ENCODE data around the gene SGSM1.
"Not testable (repeated sequence)": the region's sequence is repeated elsewhere in the genome, so short reads cannot be mapped to it uniquely, and the experiment has no call there.

SGSM1 gene

DNA sequence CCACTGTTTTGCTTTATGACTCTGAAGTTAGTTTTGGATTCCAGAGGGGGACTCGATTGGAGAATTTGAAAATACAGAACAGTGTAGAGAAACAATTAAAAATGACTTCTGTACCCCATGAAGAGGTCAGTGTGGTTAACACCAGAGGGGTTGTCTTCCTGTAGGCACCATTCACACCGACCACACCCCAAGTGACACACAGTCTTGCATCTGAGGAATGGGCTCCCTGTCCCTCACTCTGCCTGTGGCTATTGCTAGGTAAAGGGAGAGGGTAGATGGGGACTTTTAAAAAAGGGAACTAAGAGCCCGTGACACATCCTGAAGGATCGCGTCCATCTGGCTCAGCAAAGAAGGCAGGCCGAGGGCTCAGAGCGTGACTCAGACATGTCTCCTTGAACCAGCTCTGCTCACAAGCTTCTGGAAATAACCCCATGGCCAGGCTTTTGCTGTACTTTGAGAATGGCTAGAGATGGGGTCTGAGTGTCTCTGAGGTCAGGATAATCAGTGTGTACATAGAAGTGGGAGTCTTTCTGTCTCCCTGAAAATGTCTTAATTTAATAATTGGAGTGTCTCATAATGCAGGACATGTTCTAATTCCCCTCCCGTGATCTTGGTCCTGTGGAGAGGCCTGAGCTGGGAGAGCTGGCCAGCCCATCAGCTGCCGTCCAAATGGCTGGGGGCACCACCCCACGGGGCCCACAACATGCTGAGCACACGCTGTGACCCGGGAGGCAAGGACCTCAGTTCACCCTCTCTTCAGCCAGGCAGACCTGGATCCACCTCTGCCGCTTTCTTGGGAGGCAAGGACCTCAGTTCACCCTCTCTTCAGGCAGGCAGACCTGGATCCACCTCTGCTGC is 39.3 kb downstream of the SGSM1 start:
- no peak for DNase-seq

GRCh38 chr22:24847490-24847889 is 41.5 kb downstream of the SGSM1 start:
- DNase-seq = no peak

GRCh38 chr22:24848559-24849168 is 42.7 kb downstream of the SGSM1 start:
- DNase-seq = no peak

GRCh38 chr22:24855794-24856193 is 49.8 kb downstream of the SGSM1 start:
- no peak for DNase-seq

- DNase-seq = no peak
These were observed 51.6 kb downstream of the SGSM1 start for GRCh38 chr22:24857576-24857975.

- no peak for DNase-seq
These were observed 53.6 kb downstream of the SGSM1 start for GRCh38 chr22:24859587-24859986.

GRCh38 chr22:24865508-24865907 is 59.5 kb downstream of the SGSM1 start:
- DNase-seq = no peak

DNA sequence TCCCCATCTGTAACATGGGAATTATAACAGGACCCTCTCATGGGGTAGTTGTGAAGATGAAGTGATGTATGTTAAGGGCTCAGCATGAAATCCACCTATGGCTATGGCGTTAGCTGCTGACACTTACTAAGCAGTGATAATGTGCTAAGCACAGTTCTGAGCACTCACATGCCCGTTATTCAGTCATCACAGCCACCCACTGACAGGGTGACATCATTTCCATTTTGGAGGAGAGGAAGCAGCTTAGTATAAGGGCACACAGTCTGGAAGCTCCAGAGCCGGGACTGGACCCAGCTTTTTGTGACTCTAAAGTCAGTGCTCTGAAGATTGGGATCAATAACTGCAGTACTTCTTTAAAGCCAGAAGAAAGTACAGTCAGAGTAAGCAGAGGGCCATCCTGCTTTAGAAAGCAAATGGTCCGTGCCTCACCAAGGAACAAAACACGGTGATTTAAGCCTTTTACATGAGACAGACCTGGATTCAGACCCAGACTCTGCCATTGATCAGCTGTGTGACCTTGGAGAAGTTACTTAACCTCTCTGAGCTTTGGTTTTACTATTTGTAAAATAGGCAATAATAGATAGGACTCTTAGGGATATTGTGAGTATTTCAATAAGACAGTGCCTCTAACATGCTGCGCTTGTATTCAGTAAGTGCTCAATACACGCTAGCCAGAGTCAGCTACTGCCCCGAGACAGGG is 61.5 kb downstream of the SGSM1 start:
- DNase-seq = no peak

DNA sequence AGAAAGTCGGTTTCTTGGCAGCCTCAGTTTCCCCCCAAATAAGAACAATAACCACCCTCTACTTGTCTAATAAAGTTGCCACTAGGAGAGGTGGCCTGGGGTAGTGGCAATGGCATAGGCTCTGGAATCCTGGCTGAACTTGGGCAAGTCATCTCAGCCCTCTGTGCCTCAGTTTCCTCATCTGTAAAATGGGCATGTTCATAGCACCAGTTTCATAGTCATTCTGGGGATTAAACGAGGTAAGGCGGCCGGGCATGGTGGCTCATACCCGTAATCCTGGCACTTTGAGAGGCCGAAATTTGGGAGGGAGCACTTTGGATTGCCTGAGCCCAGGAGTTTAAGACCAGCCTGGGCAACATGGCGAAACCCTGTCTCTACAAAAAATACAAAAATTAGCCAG is 63.0 kb downstream of the SGSM1 start:
- no peak for DNase-seq

DNA sequence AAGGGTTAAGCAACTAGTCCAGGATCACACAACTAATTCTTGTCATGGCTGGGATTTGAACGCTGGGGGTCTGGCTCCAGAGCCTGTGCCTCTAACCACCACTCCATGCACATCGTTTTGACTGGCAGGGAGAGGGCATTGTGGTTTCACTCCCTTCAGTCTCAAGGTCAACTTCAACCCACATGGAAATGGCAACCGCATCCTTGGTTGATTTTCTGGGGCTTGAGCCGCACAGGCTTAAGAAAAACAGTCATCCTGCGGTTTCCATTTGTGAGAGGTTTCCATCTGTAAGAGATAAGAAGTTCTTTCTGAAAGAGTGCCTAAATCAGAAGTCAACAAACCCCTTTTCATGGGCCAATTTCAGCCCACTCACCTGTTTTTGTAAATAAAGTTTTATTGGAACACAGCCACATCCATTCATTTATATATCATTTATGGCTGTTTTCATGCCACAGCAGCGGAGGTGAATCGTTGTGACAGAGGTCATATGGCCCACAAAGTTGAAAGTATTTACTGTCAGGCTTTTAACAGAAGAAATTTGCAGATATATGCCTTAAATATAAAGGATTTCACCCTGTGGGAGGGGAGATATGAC is 65.7 kb downstream of the SGSM1 start:
- no peak for DNase-seq

- DNase-seq = no peak
These were observed 67.2 kb downstream of the SGSM1 start for GRCh38 chr22:24873226-24873625.

- no peak for DNase-seq
These were observed 70.0 kb downstream of the SGSM1 start for GRCh38 chr22:24875862-24876506.

GRCh38 chr22:24876700-24877099 is 70.7 kb downstream of the SGSM1 start:
- DNase-seq = no peak

GRCh38 chr22:24878969-24879368 is 73.0 kb downstream of the SGSM1 start:
- no peak for DNase-seq

DNA sequence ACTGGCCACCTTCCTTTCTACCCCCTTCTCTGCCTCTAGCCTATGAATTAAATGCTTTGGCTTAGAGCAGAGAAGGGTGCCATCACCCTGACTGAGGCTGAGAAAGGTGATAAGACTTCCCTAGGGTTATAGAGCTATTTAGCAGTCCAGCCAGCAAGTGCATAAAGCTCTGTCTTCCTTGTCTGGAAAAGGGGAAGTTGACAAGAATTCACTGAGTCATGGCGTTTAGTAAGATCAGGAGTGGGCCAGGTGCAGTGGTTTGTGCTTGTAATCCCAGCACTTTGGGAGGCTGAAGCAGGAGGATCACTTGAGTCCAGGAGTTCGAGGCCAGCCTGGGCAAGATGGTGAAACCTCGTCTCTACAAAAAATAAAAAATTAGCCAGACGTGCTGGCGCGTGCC is 77.4 kb downstream of the SGSM1 start:
- no peak for DNase-seq

DNA sequence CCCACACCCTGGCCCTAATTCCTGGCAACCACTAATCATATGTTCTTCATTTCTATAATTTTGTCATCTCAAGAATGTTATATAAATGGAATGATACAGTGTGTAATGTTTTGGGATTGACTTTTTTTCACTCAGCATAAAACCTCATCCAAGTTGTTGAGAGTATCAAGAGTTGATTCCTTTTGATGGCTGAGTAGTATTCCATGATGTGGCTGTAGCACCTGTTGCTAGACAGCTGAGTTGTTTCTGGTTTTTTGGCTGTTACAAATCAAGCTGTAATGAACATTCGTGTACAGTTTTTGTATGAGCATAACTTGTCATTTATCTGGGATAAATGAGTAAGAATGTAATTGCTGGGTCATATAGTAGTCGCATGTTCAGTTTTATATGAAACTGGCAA is 81.2 kb downstream of the SGSM1 start:
- DNase-seq = no peak

DNA sequence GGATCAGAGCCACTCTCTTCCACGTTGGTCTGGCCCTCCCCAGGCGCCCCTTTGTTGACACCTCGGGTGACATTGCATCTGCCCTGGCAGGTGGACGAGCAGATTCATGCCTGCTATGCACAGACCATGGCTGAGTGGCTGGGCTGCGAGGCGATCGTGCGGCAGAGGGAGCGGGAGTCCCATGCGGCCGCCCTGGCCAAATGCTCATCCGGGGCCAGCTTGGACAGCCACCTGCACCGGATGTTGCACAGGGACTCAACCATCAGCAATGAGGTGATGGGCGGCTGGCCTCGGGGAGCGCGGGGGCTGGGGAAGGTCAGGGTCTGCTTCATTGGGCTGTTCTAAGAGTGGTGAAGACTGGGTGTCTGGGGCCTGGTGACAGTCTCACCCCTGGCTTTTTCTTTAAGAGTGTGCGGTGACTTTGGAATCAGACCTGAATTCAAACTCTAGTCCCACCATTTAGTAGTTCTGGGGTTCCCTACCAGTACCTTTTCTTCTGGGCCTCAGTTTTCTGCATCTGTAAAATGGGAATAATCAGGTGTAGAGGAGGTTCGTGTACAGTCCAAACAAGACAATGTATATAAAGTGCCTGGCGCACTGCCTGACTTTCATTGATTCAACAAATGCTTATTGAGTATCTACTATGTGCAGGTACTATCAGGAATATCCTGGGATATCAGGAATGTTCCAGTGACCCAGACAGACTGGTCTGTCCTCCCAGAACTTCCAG is 87.5 kb downstream of the SGSM1 start:
- no peak for DNase-seq

GRCh38 chr22:24894220-24894975 is 88.4 kb downstream of the SGSM1 start:
- DNase-seq = no peak

- DNase-seq = no peak
These were observed 89.0 kb downstream of the SGSM1 start for GRCh38 chr22:24894998-24895397.

- DNase-seq = no peak
These were observed 95.4 kb downstream of the SGSM1 start for GRCh38 chr22:24901448-24901847.

- DNase-seq = no peak
These were observed 99.9 kb downstream of the SGSM1 start for GRCh38 chr22:24905909-24906308.

- DNase-seq = not testable (repeated sequence)
These were observed 101.1 kb downstream of the SGSM1 start for GRCh38 chr22:24907101-24907500.
